Vagina (tissue), 2 donors: ENCODE data around the gene ATP7B.

ENCODE experiments used
- POLR2A ChIP-seq, 2 donors: fragments of 450-650 bp; IDR thresholded peaks; one replicate each; pipeline ENCODE4 v1.6.1; 2017; ENCODE audit warnings: antibody characterized with exemption in 2 of 2, mild to moderate bottlenecking in 2 of 2, moderate library complexity in 2 of 2
- TF ChIP-seq, protein P1 (sequence below), 3 experiments: fragments of 450-650 bp in 2 of 3; fragments of 200-600 bp in 1 of 3; sonication (generic) in 1 of 3; IDR thresholded peaks; one replicate each; pipeline ENCODE4 v1.5.1; 2017 to 2019; ENCODE audit warnings: antibody characterized with exemption in 3 of 3, mild to moderate bottlenecking in 2 of 3, moderate library complexity in 2 of 3

- TF ChIP-seq, protein P1, sequence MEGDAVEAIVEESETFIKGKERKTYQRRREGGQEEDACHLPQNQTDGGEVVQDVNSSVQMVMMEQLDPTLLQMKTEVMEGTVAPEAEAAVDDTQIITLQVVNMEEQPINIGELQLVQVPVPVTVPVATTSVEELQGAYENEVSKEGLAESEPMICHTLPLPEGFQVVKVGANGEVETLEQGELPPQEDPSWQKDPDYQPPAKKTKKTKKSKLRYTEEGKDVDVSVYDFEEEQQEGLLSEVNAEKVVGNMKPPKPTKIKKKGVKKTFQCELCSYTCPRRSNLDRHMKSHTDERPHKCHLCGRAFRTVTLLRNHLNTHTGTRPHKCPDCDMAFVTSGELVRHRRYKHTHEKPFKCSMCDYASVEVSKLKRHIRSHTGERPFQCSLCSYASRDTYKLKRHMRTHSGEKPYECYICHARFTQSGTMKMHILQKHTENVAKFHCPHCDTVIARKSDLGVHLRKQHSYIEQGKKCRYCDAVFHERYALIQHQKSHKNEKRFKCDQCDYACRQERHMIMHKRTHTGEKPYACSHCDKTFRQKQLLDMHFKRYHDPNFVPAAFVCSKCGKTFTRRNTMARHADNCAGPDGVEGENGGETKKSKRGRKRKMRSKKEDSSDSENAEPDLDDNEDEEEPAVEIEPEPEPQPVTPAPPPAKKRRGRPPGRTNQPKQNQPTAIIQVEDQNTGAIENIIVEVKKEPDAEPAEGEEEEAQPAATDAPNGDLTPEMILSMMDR (IDR thresholded peaks at IDR 0.05), result no peak
- no peak for TF ChIP-seq POLR2A (IDR thresholded peaks at IDR 0.05)
Measured at GRCh38 chr13:51919531-51919930, 91.7 kb downstream of the ATP7B start.
